ENCODE data around the gene ORMDL1.

ORMDL1 gene

GRCh38 chr2:189751080-189751658, 33.0 kb downstream of the ORMDL1 start:
- no peak overlapping the region for H3K4me3 ChIP-seq (ENCODE audit: low read length)
- TF ChIP-seq ZNF274 (IDR thresholded peaks at IDR 0.05; ENCODE audit: low read depth, low read length), result no peak

- TF ChIP-seq ZNF274 (IDR thresholded peaks at IDR 0.05; ENCODE audit: low read depth, low read length), result no peak
Measured at GRCh38 chr2:189729430-189729829, 54.7 kb downstream of the ORMDL1 start.

GRCh38 chr2:189726849-189727248, 57.3 kb downstream of the ORMDL1 start:
- no peak for TF ChIP-seq ZNF274 (IDR thresholded peaks at IDR 0.05; ENCODE audit: low read depth, low read length)
- H3K4me3 ChIP-seq (ENCODE audit: low read length), result no peak overlapping the region

More at GRCh38 chr2:189729430-189729829, 54.7 kb downstream of the ORMDL1 start:
- no peak overlapping the region for H3K4me3 ChIP-seq (ENCODE audit: low read length)

GRCh38 chr2:189726271-189726670, 57.9 kb downstream of the ORMDL1 start:
- TF ChIP-seq ZNF274 (IDR thresholded peaks at IDR 0.05; ENCODE audit: low read depth, low read length), result no peak
- no peak overlapping the region for H3K4me3 ChIP-seq (ENCODE audit: low read length)

- no peak overlapping the region for H3K4me3 ChIP-seq (ENCODE audit: low read length)
- no peak for TF ChIP-seq ZNF274 (IDR thresholded peaks at IDR 0.05; ENCODE audit: low read depth, low read length)
Measured at GRCh38 chr2:189723192-189723591, 60.9 kb downstream of the ORMDL1 start.
